Measurements from ENCODE around the gene BCL2L12. TPM values are rescaled to one million over a fixed set of nuclear protein-coding genes. Genes with fewer than 3 reads are reported as not detected.
A peak's percentile ranks its signal among the peaks of the same experiment; 100 is the strongest.

The BCL2L12 gene
- total and polyA plus RNA-seq, 2 of the 13 experiments (the other 11 are each of a cell fraction or from before 2014, with no cell fraction given): 26.8 to 40.8 TPM

- TF ChIP-seq MXD1 (CRISPR knock-in tag; IDR thresholded peaks at IDR 0.05): no peak
- TF ChIP-seq HNF1B (CRISPR knock-in tag; IDR thresholded peaks at IDR 0.05): 0 out of 2 replicates have a peak, but pooled peaks have one; percentile 18
- no peak for TF ChIP-seq EEA1 (CRISPR knock-in tag; IDR thresholded peaks at IDR 0.05; ENCODE audit: borderline replicate concordance)
- peak; percentile 53; the same call in 1 of the 2 replicates for TF ChIP-seq RXRA (CRISPR knock-in tag; IDR thresholded peaks at IDR 0.05)
Measured at GRCh38 chr19:49680421-49681351, 15.0 kb downstream of the BCL2L12 start (continued).

GRCh38 chr19:49681830-49682229 lies 16.1 kb downstream of the BCL2L12 start:
- DNase-seq (ENCODE audit: low spot score) (no peak), FAIRE-seq (no peak), ATAC-seq (no peak)
- no TSS peak for BruUV-seq (replicated peaks)
- Histone ChIP-seq H3K4me2 (ENCODE audit: low read depth, low read length) (no peak overlapping the region), H3K27me3 (ENCODE audit: control insufficient read depth in 1 of 2, insufficient read depth in 2 of 2, low read length in 2 of 2) (no peaks in the 10 kb centered on the region), H3K36me3 (replicated peaks in 1 of 2; ENCODE audit: control insufficient read depth in 1 of 2, insufficient read depth in 2 of 2, low read length in 2 of 2) (peaks cover 21 to 56% of the 10 kb centered on the region in 2 experiments), H3K9ac (ENCODE audit: insufficient read depth, low read depth, low read length) (no peak overlapping the region), H3K27ac (ENCODE audit: extremely low read length, insufficient read depth, low read length) (no peak overlapping the region), H2AFZ (ENCODE audit: low read length) (no peak overlapping the region), H3K4me1 (ENCODE audit: insufficient read depth, low read length) (peaks cover 33% of the 10 kb centered on the region), H3K9me3 (ENCODE audit: low read length) (no peaks in the 10 kb centered on the region), H3K79me2 (ENCODE audit: insufficient read depth, low read length) (peaks cover 42% of the 10 kb centered on the region), H4K20me1 (ENCODE audit: insufficient read depth, low read length) (peaks cover 42% of the 10 kb centered on the region), H3K4me3 (replicated peaks in 1 of 3; ENCODE audit: insufficient read depth in 1 of 3, low read depth in 2 of 3, low read length in 3 of 3) (no peak overlapping the region)
- peak; percentile 64 for TF ChIP-seq RBFOX2 (IDR thresholded peaks at IDR 0.05; ENCODE audit: low read depth, low read length)
- TF ChIP-seq RBM22 (optimal IDR thresholded peaks at IDR 0.05; ENCODE audit: low read length): peak; percentile 41
- TF ChIP-seq NPAS2 (CRISPR knock-in tag; IDR thresholded peaks at IDR 0.05; ENCODE audit: borderline replicate concordance): no peak
- no peak for TF ChIP-seq BRD4 (CRISPR knock-in tag; IDR thresholded peaks at IDR 0.05)
- TF ChIP-seq AGO2 (optimal IDR thresholded peaks at IDR 0.05; ENCODE audit: low read depth, low read length): peak; percentile 82
- no peak for TF ChIP-seq HNRNPH1 (optimal IDR thresholded peaks at IDR 0.05; ENCODE audit: low read depth, low read length)
- WGBS (ENCODE audit: low lambda C conversion rate): over 99% methylated on average over 17 of the region's 19 CpGs
- in situ Hi-C loops (cut with HindIII; ENCODE audit: extremely low pct_ligation_motif_present, low pct_unique_long_range_greater_than_20kb): no loop called here
- POLR2A ChIA-PET: interaction anchor here (1.6 kb wide), 1 partner anchor 186 kb away, joined by 5 read pairs; the partner anchor contains the start of gene RPS11
- CTCF ChIA-PET (ENCODE audit: low intra/inter-chr PET ratio, low total read pairs): no interaction called here
- intact Hi-C loops (cut with micrococcal nuclease; ENCODE audit: unreplicated experiment): no loop called here

Measured in HepG2 (cell line).